OCI-LY1 (cell line): ENCODE data around the gene MYBPC3.

Source experiments
- H2AFZ ChIP-seq: fragments of 200-600 bp; sonication (generic), shearing (Covaris generic); 2 replicates; pipeline ENCODE4 v1.6.0; 2014; ENCODE audit warnings: antibody characterized with exemption, mild to moderate bottlenecking, low read length
- H3F3A ChIP-seq: fragments of 200-600 bp; sonication (generic), shearing (Covaris generic); 2 replicates; pipeline ENCODE4 v1.6.0; 2014; ENCODE audit warnings: mild to moderate bottlenecking, antibody characterized with exemption, low read length, moderate library complexity; ENCODE audit not compliant: insufficient read depth
- H3K27ac ChIP-seq: fragments of 200-600 bp; sonication (generic); 2 replicates; pipeline ENCODE4 v1.5.1; 2014; ENCODE audit warnings: low read length, mixed run types, mild to moderate bottlenecking, low read depth; ENCODE audit not compliant: poor library complexity, severe bottlenecking
- H3K27me3 ChIP-seq: fragments of 200-600 bp; sonication (generic); 2 replicates; pipeline ENCODE4 v1.6.0; 2014; ENCODE audit warnings: antibody characterized with exemption, mild to moderate bottlenecking, low read length, moderate library complexity; ENCODE audit not compliant: insufficient read depth
- H3K36me3 ChIP-seq: fragments of 200-600 bp; sonication (generic); 2 replicates; pipeline ENCODE4 v1.6.1; 2014; ENCODE audit warnings: mild to moderate bottlenecking, antibody characterized with exemption, low read length, moderate library complexity, mixed read lengths; ENCODE audit not compliant: insufficient read depth
- H3K4me1 ChIP-seq: fragments of 200-600 bp; sonication (generic); 2 replicates; pipeline ENCODE4 v1.5.1; 2014; ENCODE audit warnings: mild to moderate bottlenecking, low read length, moderate library complexity; ENCODE audit not compliant: insufficient read depth, severe bottlenecking
- H3K4me2 ChIP-seq: fragments of 200-600 bp; sonication (generic), shearing (Covaris generic); 2 replicates; pipeline ENCODE4 v1.6.1; 2014; ENCODE audit warnings: low read length
- H3K4me3 ChIP-seq: fragments of 200-600 bp; sonication (generic); 2 replicates; pipeline ENCODE4 v1.5.1; 2014; ENCODE audit warnings: low read length, low read depth, mild to moderate bottlenecking, mixed read lengths; ENCODE audit not compliant: poor library complexity, severe bottlenecking
- H3K79me2 ChIP-seq: fragments of 200-600 bp; shearing (Covaris generic); 2 replicates; pipeline ENCODE4 v1.6.1; 2016; ENCODE audit warnings: mixed run types, low read length, mixed read lengths; ENCODE audit not compliant: insufficient read depth
- H3K9ac ChIP-seq: fragments of 200-600 bp; sonication (generic), shearing (Covaris generic); 2 replicates; pipeline ENCODE4 v1.6.1; 2014; ENCODE audit warnings: mild to moderate bottlenecking, low read length, mixed read lengths
- H3K9me2 ChIP-seq: fragments of 200-600 bp; sonication (generic), shearing (Covaris generic); 2 replicates; pipeline ENCODE4 v1.6.1; 2014; ENCODE audit warnings: low read depth, mild to moderate bottlenecking, low read length, mixed read lengths
- H3K9me3 ChIP-seq: fragments of 200-600 bp; shearing (Covaris generic); 2 replicates; pipeline ENCODE4 v1.6.1; 2014; ENCODE audit warnings: low read length, mixed read lengths
- H4K20me1 ChIP-seq: fragments of 200-600 bp; sonication (generic), shearing (Covaris generic); 2 replicates; pipeline ENCODE4 v1.6.0; 2016; ENCODE audit warnings: mild to moderate bottlenecking, low read length; ENCODE audit not compliant: insufficient read depth
- CTCF ChIP-seq: fragments of 200-600 bp; sonication (generic), shearing (Covaris generic); IDR thresholded peaks from 2 replicates; pipeline ENCODE4 v1.5.1; 2017; ENCODE audit warnings: mild to moderate bottlenecking, antibody characterized with exemption, low read length, moderate library complexity, mixed read lengths
- EZH2 ChIP-seq: fragments of 200-600 bp; sonication (generic), shearing (Covaris generic); IDR thresholded peaks from 2 replicates; pipeline ENCODE4 v1.8.0; 2017; ENCODE audit warnings: borderline replicate concordance, mixed run types, mild to moderate bottlenecking, antibody characterized with exemption, low read length, moderate library complexity, mixed read lengths

Gene MYBPC3

GRCh38 chr11:47354913-47355282 lies 2.4 kb upstream of the MYBPC3 start:
- Histone ChIP-seq H3K4me3 (no peak overlapping the region), H3K9me3 (no peaks in the 10 kb centered on the region), H3K79me2 (no peaks in the 10 kb centered on the region), H3K9me2 (no peaks in the 10 kb centered on the region), H3K4me1 (no peaks in the 10 kb centered on the region), H3K27me3 (no peaks in the 10 kb centered on the region), H4K20me1 (no peaks in the 10 kb centered on the region), H3K9ac (no peak overlapping the region), H3K36me3 (peaks cover 5% of the 10 kb centered on the region), H3K27ac (no peak overlapping the region), H3F3A (no peaks in the 10 kb centered on the region), H2AFZ (no peak overlapping the region), H3K4me2 (no peak overlapping the region)
- TF ChIP-seq CTCF (no peak), EZH2 (no peak)

- no peak overlapping the region for H2AFZ ChIP-seq
- H3K9me3 ChIP-seq, result no peaks in the 10 kb centered on the region
- no peak overlapping the region for H3K27ac ChIP-seq
- no peak for TF ChIP-seq EZH2
- TF ChIP-seq CTCF, result no peak
- H3K9me2 ChIP-seq, result no peaks in the 10 kb centered on the region
- H3K79me2 ChIP-seq, result no peaks in the 10 kb centered on the region
- no peaks in the 10 kb centered on the region; the same call in none of the 2 replicates for H3K36me3 ChIP-seq
- no peak overlapping the region for H3K9ac ChIP-seq
- H4K20me1 ChIP-seq, result no peaks in the 10 kb centered on the region
- no peaks in the 10 kb centered on the region for H3K4me1 ChIP-seq
- H3F3A ChIP-seq, result no peaks in the 10 kb centered on the region
- H3K4me2 ChIP-seq, result no peak overlapping the region
- no peaks in the 10 kb centered on the region for H3K27me3 ChIP-seq
- no peak overlapping the region for H3K4me3 ChIP-seq
These were observed 1.7 kb upstream of the MYBPC3 start for GRCh38 chr11:47353978-47354774.

GRCh38 chr11:47351156-47352126 lies 1.1 kb downstream of the MYBPC3 start:
- Histone ChIP-seq H4K20me1 (no peaks in the 10 kb centered on the region), H3K27me3 (no peaks in the 10 kb centered on the region), H3F3A (no peaks in the 10 kb centered on the region), H3K4me1 (no peaks in the 10 kb centered on the region), H3K79me2 (no peaks in the 10 kb centered on the region), H3K27ac (no peak overlapping the region), H2AFZ (no peak overlapping the region), H3K9me2 (no peaks in the 10 kb centered on the region), H3K9ac (no peak overlapping the region), H3K9me3 (no peaks in the 10 kb centered on the region), H3K4me2 (no peak overlapping the region), H3K4me3 (no peak overlapping the region), H3K36me3 (no peaks in the 10 kb centered on the region; the same call in 1 of the 2 replicates)
- no peak for TF ChIP-seq CTCF
- TF ChIP-seq EZH2, result no peak
